Measurements from ENCODE around the gene OR51B2. TPM values are rescaled to one million over a fixed set of nuclear protein-coding genes. Genes with fewer than 3 reads are reported as not detected.

OR51B2 gene
- total RNA-seq, 1 experiment from 2014 or later, result not detected

GRCh38 chr11:5303626-5304025 is 20.5 kb downstream of the OR51B2 start:
- TF ChIP-seq, protein P1, sequence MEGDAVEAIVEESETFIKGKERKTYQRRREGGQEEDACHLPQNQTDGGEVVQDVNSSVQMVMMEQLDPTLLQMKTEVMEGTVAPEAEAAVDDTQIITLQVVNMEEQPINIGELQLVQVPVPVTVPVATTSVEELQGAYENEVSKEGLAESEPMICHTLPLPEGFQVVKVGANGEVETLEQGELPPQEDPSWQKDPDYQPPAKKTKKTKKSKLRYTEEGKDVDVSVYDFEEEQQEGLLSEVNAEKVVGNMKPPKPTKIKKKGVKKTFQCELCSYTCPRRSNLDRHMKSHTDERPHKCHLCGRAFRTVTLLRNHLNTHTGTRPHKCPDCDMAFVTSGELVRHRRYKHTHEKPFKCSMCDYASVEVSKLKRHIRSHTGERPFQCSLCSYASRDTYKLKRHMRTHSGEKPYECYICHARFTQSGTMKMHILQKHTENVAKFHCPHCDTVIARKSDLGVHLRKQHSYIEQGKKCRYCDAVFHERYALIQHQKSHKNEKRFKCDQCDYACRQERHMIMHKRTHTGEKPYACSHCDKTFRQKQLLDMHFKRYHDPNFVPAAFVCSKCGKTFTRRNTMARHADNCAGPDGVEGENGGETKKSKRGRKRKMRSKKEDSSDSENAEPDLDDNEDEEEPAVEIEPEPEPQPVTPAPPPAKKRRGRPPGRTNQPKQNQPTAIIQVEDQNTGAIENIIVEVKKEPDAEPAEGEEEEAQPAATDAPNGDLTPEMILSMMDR (IDR thresholded peaks at IDR 0.05; ENCODE audit: unreplicated experiment), result no peak
- CTCF ChIA-PET, result no interaction called here
- H3K9me3 Mint-ChIP-seq (ENCODE audit: low read depth, unreplicated experiment), result peaks cover 4% of the 10 kb centered on the region
- no peak overlapping the region for H3K4me3 Mint-ChIP-seq (ENCODE audit: low read depth, unreplicated experiment)
- no peak overlapping the region for H3K27ac Mint-ChIP-seq (ENCODE audit: unreplicated experiment)
- peaks cover 56% of the 10 kb centered on the region for H3K27me3 Mint-ChIP-seq (ENCODE audit: unreplicated experiment)
- no peaks in the 10 kb centered on the region for H3K36me3 Mint-ChIP-seq (ENCODE audit: insufficient read depth, unreplicated experiment)
- BruUV-seq (replicated peaks), result no TSS peak
- no peaks in the 10 kb centered on the region for H3K4me1 Mint-ChIP-seq (ENCODE audit: low read depth, unreplicated experiment)
- intact Hi-C loops (cut with micrococcal nuclease; ENCODE audit: unreplicated experiment), result no loop called here
- DNase-seq, result no peak

GRCh38 chr11:5301846-5302245 is 22.3 kb downstream of the OR51B2 start, which contains the start of gene OR51B4:
Gene OR51B4, minus strand, starts transcription at chr11:5301946. Its CDS starts 0 bp downstream, at chr11:5301946.
- BruUV-seq (replicated peaks), result no TSS peak

DNA sequence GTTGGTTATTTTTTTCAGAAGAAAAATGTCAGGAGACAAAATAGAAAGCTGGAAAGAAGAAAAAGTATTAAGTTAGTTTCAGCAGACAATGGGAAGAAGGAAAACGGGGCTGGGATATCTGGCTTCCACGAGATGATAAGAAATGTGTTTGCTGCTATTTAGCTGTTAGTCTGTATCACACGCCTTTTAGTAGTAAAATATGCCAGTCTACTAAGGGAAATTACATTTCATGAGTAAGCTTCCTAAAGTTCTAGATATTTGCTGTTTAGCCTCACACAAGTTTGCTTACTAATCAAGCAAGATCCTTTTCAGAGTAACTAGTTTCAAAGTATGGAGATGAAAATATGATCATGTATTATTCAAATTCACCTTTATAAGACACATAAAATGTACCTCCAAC is 23.8 kb downstream of the OR51B2 start:
- BruUV-seq (replicated peaks), result no TSS peak
- TF ChIP-seq, protein P1 (IDR thresholded peaks at IDR 0.05; ENCODE audit: unreplicated experiment), result no peak
- intact Hi-C loops (cut with micrococcal nuclease; ENCODE audit: unreplicated experiment), result no loop called here
- Mint-ChIP-seq H3K27ac (ENCODE audit: unreplicated experiment) (no peak overlapping the region), H3K36me3 (ENCODE audit: insufficient read depth, unreplicated experiment) (no peaks in the 10 kb centered on the region), H3K9me3 (ENCODE audit: low read depth, unreplicated experiment) (peaks cover 4% of the 10 kb centered on the region), H3K4me3 (ENCODE audit: low read depth, unreplicated experiment) (no peak overlapping the region), H3K27me3 (ENCODE audit: unreplicated experiment) (peaks cover 57% of the 10 kb centered on the region), H3K4me1 (ENCODE audit: low read depth, unreplicated experiment) (no peaks in the 10 kb centered on the region)
- CTCF ChIA-PET, result no interaction called here
- no peak for DNase-seq

More at GRCh38 chr11:5301846-5302245, 22.3 kb downstream of the OR51B2 start, which contains the start of gene OR51B4:
- DNase-seq, result no peak
- Mint-ChIP-seq H3K4me3 (ENCODE audit: low read depth, unreplicated experiment) (no peak within 1 kb of the TSS), H3K27ac (ENCODE audit: unreplicated experiment) (no peak within 1 kb of the TSS), H3K9me3 (ENCODE audit: low read depth, unreplicated experiment) (peaks cover 4% of the 10 kb centered on the region), H3K27me3 (ENCODE audit: unreplicated experiment) (peaks cover 62% of the 10 kb centered on the region), H3K36me3 (ENCODE audit: insufficient read depth, unreplicated experiment) (no peaks in the 10 kb centered on the region), H3K4me1 (ENCODE audit: low read depth, unreplicated experiment) (no peaks in the 10 kb centered on the region)
- CTCF ChIA-PET, result no interaction called here
- intact Hi-C loops (cut with micrococcal nuclease; ENCODE audit: unreplicated experiment), result no loop called here
- TF ChIP-seq, protein P1 (IDR thresholded peaks at IDR 0.05; ENCODE audit: unreplicated experiment), result no peak

GRCh38 chr11:5298451-5298850 is 25.6 kb downstream of the OR51B2 start:
- CTCF ChIA-PET, result no interaction called here
- peaks cover 4% of the 10 kb centered on the region for H3K9me3 Mint-ChIP-seq (ENCODE audit: low read depth, unreplicated experiment)
- no peak overlapping the region for H3K27ac Mint-ChIP-seq (ENCODE audit: unreplicated experiment)
- H3K36me3 Mint-ChIP-seq (ENCODE audit: insufficient read depth, unreplicated experiment), result no peaks in the 10 kb centered on the region
- no peaks in the 10 kb centered on the region for H3K4me1 Mint-ChIP-seq (ENCODE audit: low read depth, unreplicated experiment)
- no TSS peak for BruUV-seq (replicated peaks)
- TF ChIP-seq, protein P1 (IDR thresholded peaks at IDR 0.05; ENCODE audit: unreplicated experiment), result no peak
- intact Hi-C loops (cut with micrococcal nuclease; ENCODE audit: unreplicated experiment), result no loop called here
- peaks cover 41% of the 10 kb centered on the region for H3K27me3 Mint-ChIP-seq (ENCODE audit: unreplicated experiment)
- no peak overlapping the region for H3K4me3 Mint-ChIP-seq (ENCODE audit: low read depth, unreplicated experiment)
- no peak for DNase-seq
